Measurements from ENCODE around the gene CEP164.

Gene CEP164

DNA sequence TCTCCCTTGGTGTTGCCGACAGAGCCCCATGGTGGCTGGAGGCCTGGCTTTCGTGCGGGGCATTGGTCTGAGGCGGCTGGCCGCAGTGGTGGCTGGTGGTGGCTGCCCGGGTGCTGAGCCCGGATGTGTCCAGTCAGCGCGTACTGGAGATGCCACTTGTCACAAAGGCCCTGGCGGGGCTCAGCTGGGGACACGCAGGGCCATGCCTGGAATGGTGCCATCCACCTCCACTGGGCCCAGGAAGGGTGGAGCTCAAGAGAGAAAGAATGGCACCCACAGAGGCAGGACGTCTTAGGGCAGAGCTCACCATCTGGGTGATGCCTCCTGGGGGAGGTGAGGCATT, 92.5 kb downstream of the CEP164 start:
- no peak for DNase-seq (ENCODE audit: low read depth in 3 of 3)

DNA sequence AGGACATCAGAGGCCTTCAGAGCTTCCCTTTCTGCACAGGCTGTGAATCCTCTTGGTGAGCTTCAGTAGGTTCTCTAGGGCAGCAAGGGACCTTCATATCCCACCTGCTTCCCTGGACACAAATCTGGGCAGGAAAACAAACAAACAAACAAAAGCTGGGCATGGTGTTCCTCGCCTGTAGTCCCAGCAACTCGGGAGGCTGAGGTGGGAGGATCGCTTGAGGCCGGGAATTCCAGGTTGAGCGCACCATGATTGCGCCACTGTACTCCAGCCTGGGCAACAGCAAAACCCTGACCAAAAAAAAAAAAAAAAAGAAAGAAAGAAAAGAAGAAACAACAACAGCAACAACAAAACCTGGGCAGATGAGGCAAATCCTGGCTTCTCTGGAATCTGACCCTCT, 92.9 kb downstream of the CEP164 start:
- DNase-seq (ENCODE audit: low read depth in 3 of 3) = no peak

DNA sequence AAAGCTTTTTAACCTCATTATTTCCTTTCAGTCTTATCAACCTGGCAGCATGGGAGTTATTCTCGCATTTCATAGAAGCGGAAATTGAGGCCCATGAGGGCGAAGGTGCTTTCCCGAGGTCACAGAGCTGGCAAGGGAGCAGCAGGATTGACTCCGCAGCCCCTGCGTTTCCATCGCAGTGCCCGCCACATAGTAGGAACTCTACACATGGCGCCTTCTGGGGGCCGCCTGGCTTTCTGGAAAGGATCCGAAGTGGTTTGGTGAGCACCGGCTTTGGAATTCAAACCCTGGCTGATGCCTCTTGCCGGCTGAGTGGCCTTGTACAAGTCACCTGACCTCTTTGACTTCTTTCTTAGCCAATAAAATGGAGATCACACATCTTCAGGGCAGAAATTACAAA, 93.4 kb downstream of the CEP164 start:
- DNase-seq (ENCODE audit: low read depth in 3 of 3) = no peak

DNA sequence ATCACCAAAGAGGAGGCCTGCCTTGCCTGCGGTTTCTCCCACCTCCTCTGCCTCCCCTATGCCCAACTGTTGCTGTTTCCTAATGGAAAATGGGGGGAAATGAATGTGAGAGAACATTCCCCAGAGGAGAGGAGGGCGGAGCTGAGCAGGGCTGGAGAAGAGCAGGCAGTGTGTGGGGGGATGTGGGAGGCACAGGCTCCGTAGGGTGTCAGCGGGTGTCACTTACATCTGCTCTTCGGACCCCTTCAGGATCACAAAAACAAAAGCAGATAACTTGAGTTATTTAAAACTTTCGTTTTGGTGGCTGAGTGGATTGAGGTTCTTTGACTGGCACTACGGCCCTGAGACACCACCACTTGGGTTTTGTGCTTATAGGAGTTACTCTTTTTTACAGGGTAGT, 93.8 kb downstream of the CEP164 start:
- DNase-seq (ENCODE audit: low read depth in 3 of 3) = no peak

DNA sequence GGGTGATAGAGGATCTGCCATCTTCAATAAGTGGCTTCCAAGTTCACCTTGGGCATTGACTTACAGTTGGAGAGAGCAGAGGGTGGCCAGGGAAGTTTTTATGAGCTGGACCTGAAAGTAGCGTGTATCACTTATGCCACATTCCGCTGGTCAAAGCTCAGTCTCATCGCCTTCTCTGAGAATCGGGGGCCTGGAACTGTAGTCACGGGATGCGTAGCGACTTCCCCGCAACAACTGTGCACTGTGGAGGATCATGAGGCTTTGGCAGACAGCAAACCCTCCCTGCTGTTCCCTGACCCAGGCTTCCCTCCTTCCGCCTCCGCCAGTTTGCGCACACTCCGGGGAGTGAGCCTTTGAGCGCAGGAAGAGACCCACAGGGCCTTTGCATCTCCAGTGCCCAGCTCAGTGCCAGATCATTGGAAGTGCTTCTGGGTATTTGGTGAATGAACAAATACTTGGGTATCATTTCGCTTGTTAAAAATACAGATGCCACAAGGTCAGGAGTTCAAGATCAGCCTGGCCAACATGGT, 95.5 kb downstream of the CEP164 start:
- no peak for DNase-seq (ENCODE audit: low read depth in 3 of 3)

DNA sequence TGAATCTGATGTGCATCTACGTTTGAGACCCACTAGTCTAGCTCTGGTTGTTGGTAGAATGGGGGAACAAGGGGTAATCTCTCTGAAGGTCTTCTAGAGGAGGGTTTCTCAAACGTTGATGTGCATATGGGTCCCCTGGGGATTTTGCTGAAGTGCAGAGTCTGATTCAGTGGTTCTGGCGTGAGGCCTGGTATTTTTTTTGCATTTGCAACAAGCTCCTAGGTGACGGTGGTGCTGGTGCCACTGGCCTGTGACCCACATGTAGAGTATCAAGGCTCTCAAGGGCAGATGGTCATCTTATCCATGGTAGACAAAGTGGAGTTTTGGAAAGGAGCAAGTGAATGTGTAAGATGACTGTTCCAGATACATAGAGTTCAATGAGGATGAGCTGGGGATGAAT, 97.1 kb downstream of the CEP164 start:
- no peak for DNase-seq (ENCODE audit: low read depth in 3 of 3)

DNA sequence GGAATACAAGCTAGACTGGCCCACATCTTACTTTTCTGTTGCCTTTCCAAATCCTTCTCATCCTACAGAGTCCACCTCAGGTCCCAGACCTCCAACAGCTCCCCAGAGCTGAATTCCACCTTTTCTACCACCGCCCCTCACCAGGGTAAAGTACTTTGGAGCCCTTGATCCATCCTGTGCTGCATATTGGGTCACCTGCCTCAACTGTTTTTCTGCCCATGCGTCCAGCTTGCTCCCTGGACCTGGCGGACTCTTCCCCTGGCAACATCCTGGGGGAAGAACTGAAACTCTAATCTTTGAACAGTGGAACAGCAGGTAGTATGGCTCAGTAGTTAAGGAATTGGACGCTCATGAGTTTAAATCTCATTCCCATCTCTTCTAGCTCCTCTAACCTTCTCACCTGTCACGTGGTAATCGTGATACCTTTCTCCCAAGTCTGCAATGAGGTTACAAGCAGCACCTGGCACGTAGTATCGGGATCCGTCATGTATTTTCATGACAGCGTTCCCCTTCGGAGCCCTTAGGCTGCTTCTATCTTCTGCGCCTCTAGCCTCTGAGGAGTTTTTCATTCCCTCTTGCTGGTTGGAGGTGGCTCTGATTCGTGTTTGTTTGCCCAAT, 98.1 kb downstream of the CEP164 start:
- DNase-seq (ENCODE audit: low read depth in 3 of 3) = no peak

DNA sequence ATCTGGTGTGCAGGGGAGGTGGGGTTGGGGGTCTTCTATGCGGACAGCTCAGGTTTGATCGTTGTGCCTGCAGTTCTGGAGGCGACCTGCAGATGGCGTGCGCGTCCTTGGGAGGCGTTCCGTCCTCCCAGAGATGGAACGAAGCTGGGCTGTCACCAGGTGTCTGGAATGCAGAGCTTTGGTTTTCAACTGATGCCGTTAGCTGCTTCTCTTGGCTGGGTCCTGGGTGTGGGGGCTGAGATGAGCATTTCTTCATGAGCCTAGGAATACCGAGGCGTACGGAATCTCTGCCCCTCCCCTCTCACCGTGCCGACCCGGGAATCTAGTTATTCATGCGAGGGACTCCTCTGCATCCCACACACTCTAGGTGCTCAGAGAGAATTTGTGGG, 98.6 kb downstream of the CEP164 start:
- DNase-seq (ENCODE audit: low read depth in 3 of 3) = peak; percentile 42 to 71 (median 50)

DNA sequence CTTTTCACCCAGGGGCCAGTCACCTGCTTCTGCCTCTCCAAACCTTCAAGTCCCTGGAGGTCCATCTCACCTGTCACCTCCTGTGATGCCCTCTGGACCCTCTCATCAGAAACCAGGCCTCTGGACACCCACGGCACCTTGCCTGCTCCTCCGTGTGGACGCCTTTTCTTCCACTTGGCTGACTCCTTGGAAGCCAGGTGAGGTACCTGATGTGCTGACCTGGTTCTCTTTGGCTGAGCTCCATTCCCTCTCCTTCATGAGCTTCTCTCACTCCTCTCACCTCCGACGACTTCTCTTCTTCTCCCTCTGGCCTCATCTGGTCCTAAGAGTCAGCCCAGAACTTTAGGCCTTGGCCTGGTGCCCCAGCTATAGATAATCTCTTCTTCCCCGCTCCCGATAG, 99.3 kb downstream of the CEP164 start:
- no peak for DNase-seq (ENCODE audit: low read depth in 3 of 3)

DNA sequence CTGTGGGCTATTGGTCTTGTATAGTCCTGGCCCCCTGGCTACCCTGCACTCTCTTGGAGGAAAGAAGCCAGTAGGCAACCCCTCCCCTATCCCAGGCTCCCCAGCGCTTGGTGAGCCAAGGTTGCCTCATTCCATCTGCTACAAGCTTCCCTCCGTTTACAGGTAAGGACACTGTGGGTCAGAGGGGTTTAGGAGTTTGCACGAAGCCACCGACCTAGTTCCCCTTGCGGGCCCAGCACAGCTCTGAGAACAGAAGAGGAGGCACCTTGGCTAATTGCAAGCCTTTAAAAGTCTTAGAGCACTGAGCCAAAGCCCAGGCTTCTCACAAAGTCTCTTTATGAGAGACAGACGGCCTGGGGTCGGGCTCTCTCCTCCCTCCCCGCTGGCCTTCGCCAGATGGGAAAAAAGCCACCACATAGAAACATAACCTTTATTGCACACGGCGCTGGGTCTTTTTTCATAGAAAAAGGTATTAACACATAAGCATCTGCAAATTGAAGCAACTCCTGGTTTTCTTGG, 99.8 kb downstream of the CEP164 start:
- DNase-seq (ENCODE audit: low read depth in 3 of 3) = no peak

DNA sequence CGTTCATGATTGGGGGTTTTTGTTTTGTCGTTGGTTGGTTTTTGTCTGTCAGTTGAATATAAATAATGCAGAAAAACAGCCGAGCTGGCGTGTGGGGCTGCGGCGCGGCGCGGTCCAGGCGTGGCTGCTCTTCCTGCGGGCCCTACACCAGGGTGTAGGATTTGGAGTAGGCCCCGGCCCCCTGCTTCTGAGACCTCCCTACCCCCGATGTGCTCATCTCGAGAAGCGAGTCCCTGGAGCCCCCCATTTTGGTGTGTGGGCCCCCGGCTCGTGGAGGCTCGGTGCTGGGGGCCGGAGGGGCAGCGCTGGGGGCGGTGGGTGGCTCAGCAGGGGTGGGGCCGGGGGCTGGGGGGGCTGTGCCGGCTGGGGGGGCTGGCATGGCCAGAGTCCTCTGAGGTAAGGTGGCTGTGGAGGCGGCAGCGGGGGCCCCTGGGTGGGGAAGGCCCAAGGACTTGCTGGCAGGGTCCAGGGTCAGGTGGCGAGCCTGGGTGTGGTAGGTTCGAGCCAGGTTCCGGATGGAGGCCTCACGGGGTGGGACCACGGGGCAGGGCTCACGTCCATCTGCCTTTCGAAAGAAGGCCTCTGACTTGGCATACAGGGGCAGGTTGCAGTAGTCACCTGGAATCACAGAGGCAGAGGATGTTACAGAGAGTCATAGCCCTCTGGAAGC, 100.7 kb downstream of the CEP164 start:
- DNase-seq (ENCODE audit: low read depth in 3 of 3) = no peak

DNA sequence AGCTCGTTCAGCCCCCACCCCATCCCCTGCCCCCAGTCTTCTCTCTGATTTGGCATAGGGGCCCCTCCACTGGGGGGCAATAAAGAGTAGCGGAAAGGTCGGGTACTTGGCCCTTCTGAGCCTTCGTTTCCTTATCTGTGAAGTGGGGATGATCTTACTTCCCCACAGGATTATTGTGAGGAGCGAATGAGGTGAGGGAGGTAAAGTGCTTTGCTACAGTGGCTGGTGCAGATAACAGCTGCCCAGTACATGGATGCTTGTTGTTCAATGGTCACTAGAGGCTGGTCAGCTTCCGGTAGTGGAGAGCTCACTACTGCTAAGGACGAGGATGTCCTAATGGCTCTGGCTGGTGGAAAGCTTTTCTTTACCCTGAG, 101.2 kb downstream of the CEP164 start:
- DNase-seq (ENCODE audit: low read depth in 3 of 3) = no peak

DNA sequence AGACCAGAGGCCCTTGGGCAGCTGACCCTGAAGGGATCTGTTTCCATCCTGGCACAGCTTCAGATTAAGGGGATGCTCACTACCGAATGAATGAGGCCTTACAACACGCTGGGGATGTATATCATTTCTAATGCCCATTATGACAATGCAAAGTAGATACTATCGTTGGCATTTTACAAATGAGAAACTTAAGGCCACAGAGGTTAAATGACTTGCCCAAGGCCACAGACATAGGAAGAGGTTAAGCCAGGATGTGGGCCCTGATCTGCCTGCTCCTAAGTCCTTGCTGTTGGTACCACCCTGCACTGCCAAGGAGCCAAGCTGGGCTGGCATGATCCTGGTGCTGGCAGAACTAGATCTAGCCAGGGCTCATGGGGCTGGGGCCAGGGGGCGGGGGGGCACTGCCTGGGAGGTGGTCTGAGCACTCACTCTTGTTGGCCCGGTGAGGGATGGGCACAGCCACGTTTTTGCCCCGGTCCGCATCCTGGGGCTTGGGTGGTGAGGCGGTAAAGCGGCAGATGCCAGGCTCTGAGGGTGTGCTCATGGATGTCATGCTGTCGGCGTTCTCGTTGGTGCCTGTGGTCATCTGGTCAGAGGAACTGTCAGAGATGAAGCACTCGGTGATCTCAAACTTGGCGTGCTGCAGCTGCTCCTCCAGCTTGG, 102.8 kb downstream of the CEP164 start:
- no peak for DNase-seq (ENCODE audit: low read depth in 3 of 3)

DNA sequence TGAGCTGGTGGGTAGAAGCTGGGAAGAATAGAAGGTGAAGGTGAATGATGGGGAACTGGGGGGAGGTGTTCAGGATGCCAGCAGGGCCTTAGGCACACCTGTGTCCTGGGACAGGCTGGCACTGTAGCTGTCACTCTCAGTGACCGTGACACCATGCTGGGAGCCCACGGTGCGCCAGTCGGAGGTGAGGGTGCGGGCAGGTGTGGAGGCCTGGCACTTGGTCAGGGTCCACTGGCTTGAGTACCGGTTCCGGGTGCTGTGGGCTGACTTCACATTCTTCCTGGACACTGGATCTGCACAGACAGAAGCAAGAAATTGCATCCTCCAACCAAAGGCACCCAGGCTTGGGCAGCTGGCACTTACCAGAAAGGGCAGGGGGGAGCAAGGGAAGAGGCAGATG, 103.8 kb downstream of the CEP164 start:
- DNase-seq (ENCODE audit: low read depth in 3 of 3) = no peak

DNA sequence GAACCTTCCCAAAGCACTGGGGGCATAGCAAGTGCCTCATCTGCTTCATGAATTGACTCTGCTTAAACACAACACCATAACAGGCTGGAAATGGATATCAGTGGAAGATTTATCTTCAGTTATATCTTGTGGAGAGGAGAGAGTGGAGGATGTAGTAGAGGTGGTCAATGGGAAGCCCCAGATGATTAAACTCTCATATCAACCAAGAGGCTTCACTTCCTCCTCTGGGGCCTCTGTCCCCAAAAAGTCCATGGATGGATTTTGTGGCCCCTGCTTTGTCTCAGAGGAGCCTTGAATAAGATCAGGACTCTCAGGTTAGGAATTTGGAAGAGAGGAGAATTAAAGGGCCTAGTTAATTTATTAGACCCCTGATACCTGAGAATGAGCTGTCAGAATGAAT, 106.1 kb downstream of the CEP164 start:
- no peak for DNase-seq (ENCODE audit: low read depth in 3 of 3)

DNA sequence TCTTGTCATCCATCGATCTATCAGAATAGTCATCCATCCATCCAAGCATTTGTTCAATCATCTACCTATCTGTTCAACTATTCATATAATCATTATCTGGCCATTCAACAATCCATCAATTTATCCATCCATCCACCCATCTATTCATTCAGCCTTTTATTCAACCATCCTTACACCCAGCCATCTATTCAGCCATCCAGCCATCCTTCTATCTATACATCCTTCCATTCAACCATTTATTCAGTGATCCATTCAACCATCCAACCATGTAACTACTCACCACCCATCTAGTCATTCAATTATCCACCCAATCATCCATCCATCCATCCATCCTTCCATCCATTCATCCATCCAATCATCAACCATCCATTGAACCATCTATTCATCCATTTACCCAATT, 106.8 kb downstream of the CEP164 start:
- DNase-seq (ENCODE audit: low read depth in 3 of 3) = no peak

DNA sequence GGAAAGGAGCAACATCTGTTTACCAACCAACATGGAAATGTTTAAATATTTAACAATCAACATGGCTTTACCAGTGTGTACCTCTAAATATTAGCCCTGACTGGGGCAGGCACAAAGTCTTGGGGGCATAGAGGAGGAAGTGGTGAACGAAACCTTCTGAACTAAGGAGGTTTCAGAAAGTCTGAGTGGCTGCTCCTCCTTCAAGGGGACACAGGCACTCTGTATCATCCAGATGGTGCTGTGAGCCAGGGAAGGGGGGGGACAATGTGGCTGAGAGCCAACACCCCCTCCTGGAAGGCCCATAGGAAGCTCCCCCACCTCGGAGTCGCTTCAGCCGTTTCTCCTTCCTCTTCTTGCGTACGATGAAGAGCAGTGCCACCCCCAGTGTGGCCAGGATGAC, 107.7 kb downstream of the CEP164 start:
- DNase-seq (ENCODE audit: low read depth in 3 of 3) = no peak

DNA sequence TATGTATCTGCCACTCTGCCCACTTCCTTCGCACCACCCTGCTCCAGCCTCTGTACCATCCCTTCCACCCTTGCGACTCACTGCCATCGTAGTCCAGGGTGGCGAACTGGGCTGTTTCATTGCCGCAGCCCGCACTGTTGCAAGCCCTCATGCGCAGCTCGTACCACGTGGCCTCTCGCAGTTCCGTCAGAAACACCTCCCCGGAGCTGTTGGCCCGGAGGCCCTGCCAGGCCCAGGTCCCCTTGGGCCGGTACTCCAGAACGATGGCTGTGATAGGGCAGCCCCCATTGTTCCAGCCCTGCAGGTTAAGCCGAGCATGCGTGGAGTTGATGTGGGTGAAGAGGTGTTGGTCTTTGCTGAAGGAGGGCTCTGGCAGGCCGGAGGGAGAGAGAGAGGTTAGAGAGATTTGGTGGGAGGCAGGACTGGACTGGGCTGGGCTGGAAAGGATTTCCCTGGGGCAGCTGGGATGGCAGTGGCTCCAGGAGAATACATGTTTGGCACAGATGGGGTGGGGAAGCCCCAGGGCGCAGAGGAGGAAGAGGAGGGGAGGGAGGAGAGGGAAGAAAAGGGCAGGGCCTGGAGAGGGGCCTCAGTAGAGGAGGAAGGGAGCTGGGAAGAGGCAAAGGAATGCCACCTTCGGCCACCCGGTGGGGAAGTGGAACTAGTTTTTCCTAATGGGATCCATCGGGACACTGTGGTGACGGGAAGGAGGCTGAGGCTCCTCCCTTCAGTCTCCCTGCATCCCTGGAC, 109.6 kb downstream of the CEP164 start:
- DNase-seq (ENCODE audit: low read depth in 3 of 3) = no peak

DNA sequence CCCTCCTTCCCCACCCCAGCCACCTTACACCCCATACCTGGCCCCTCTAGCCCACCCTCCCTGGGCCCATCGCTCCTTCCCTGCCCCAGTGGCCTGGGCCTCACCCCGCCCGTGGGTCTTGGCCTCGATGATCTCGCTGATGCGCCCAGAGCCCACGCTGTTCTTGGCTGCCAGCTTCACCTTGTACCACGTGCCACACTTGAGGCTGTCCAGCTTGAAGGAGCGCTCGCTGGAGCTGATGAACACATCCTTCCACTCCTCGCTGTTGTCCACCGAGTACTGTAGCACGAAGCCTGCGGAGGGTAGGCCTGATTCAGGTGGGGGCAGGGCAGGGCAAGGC, 110.1 kb downstream of the CEP164 start:
- DNase-seq (ENCODE audit: low read depth in 3 of 3) = no peak

DNA sequence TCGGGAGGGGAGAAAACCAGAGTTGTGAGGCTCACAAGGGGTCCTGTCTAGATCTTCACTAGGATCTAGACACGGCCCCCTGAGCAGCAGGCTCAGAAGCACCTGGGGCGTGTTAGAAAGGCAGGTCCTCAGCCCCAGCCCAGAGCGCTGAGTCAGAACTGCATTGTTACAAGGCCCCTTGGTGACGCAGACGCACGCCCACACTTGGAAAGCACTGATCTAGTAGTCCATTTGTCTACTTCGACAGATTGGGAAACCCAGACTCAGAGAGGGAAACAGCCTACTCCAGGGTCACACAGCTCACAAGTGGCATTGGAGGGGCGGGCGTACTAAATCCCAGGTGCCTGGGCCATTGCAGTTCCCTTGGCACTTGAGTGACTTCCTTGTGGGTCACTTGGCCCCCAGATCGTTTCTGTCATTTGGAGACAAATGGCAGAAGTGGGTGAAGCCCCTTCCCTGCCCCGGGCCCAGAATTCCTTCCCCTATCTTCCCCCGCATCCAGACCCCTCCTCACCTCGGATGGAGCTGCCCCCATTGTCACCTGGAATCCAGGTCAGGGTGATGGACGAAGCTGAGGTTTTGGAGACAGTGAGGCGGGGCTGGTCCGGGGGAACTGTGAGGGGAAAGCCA, 110.8 kb downstream of the CEP164 start:
- DNase-seq (ENCODE audit: low read depth in 3 of 3) = no peak

DNA sequence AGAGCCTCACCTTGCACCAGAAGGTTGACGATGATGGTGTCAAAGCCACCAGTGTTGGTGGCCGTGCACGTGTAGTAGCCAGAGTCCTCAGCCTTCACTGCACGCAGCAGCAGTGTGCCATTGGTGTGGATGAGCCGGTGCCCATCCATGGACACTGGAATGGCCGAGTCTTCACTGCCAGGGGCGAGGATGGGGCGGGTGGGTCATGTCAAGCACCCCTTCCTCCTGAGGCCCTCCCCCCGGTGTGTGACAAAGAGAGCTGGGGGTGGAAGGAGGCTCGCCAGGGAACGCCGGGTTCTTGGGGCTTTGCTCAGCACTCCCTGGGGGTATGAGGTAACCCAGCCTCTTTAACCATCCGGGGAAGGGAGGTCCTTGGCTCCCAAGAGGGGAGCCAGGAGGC, 111.6 kb downstream of the CEP164 start:
- no peak for DNase-seq (ENCODE audit: low read depth in 3 of 3)

DNA sequence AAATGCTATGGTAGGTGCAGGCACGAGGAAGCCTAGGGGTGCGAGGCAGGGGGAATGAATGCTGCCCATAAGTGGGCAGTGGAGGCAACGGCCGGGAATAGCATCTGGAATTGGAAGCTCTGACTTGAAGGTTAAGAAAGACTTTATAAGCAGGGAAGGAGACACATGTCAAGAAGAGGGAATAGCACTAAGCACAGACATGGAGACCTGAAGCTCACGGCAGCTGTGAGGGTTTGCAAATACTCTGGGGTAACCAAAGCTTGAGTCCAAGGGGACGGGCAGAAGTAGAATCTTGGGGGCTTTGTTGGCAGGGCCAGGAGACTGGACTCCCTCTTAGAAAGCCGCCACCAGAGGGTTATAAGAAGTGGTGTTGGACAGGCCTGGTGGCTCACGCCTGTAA, 112.6 kb downstream of the CEP164 start:
- DNase-seq (ENCODE audit: low read depth in 3 of 3) = no peak
